Astrocyte (in vitro differentiated cells and primary cell): ENCODE results near the gene CPNE6. TPM values are rescaled to one million over a fixed set of nuclear protein-coding genes. Genes with fewer than 3 reads are reported as not detected.

Experiments
- DNase-seq: peaks from one replicate; pipeline ENCODE4 v3.0.0-alpha.2; 2010; ENCODE audit warnings: low read depth
- FAIRE-seq: peaks from 2 replicates; lab custom pipeline; 2011; peaks lifted over from hg19 to GRCh38; lab: Jason Lieb, UNC
- H2AFZ ChIP-seq: 2 replicates; pipeline ENCODE4 v1.6.0; 2012; ENCODE audit warnings: low read depth, low read length, inconsistent platforms
- H3K27ac ChIP-seq: 2 replicates; pipeline ENCODE4 v1.5.1; 2011; ENCODE audit warnings: low read depth, low read length, inconsistent platforms
- H3K27me3 ChIP-seq: 2 replicates; pipeline ENCODE4 v1.6.0; 2011; ENCODE audit warnings: low read length, inconsistent platforms; ENCODE audit not compliant: insufficient read depth
- H3K36me3 ChIP-seq: 2 replicates; pipeline ENCODE4 v1.5.1; 2011; ENCODE audit warnings: low read length, inconsistent platforms; ENCODE audit not compliant: insufficient read depth
- H3K4me1 ChIP-seq: 2 replicates; pipeline ENCODE4 v1.5.1; 2011; ENCODE audit warnings: low read length, inconsistent platforms; ENCODE audit not compliant: insufficient read depth
- H3K4me2 ChIP-seq: 2 replicates; pipeline ENCODE4 v1.6.0; 2012; ENCODE audit warnings: low read length, inconsistent platforms
- H3K4me3 ChIP-seq: 2 replicates; pipeline ENCODE4 v1.5.1; 2011; ENCODE audit warnings: low read depth, mild to moderate bottlenecking, low read length, inconsistent platforms; ENCODE audit not compliant: insufficient read depth
- H3K79me2 ChIP-seq: 2 replicates; pipeline ENCODE4 v1.6.0; 2012; ENCODE audit warnings: mild to moderate bottlenecking, low read length, inconsistent platforms; ENCODE audit not compliant: insufficient read depth
- H3K9ac ChIP-seq: 2 replicates; pipeline ENCODE4 v1.6.0; 2012; ENCODE audit warnings: mild to moderate bottlenecking, low read length, inconsistent platforms
- H3K9me3 ChIP-seq: 2 replicates; pipeline ENCODE4 v1.5.1; 2012; ENCODE audit warnings: low read depth, mild to moderate bottlenecking, low read length, inconsistent platforms; ENCODE audit not compliant: insufficient read depth
- H4K20me1 ChIP-seq: 2 replicates; pipeline ENCODE4 v1.6.0; 2012; ENCODE audit warnings: low read length, inconsistent platforms; ENCODE audit not compliant: insufficient read depth
- H3K27ac Mint-ChIP-seq: one replicate; pipeline ENCODE4 v1.8.0; 2021; ENCODE audit warnings: mild to moderate bottlenecking, mixed read lengths; ENCODE audit not compliant: unreplicated experiment
- H3K27me3 Mint-ChIP-seq: one replicate; pipeline ENCODE4 v1.8.0; 2021; ENCODE audit warnings: low read depth, mixed read lengths; ENCODE audit not compliant: unreplicated experiment
- H3K36me3 Mint-ChIP-seq: one replicate; pipeline ENCODE4 v1.8.0; 2021; ENCODE audit warnings: low read depth, mixed read lengths; ENCODE audit not compliant: unreplicated experiment
- H3K4me1 Mint-ChIP-seq: one replicate; pipeline ENCODE4 v1.8.0; 2021; ENCODE audit warnings: low read depth, mixed read lengths; ENCODE audit not compliant: unreplicated experiment
- H3K4me3 Mint-ChIP-seq: one replicate; pipeline ENCODE4 v1.8.0; 2021; ENCODE audit warnings: mild to moderate bottlenecking, moderate library complexity, mixed read lengths; ENCODE audit not compliant: unreplicated experiment
- H3K9me3 Mint-ChIP-seq: one replicate; pipeline ENCODE4 v1.8.0; 2021; ENCODE audit warnings: mild to moderate bottlenecking, mixed read lengths; ENCODE audit not compliant: unreplicated experiment
- CTCF ChIP-seq: IDR thresholded peaks from 2 replicates; pipeline ENCODE4 v1.5.1; 2011; ENCODE audit warnings: low read depth, mild to moderate bottlenecking, inconsistent platforms, low read length, moderate library complexity; ENCODE audit not compliant: insufficient read depth
- EZH2 ChIP-seq: IDR thresholded peaks from 2 replicates; pipeline ENCODE4 v1.6.1; 2012; ENCODE audit warnings: mild to moderate bottlenecking, low read length, inconsistent platforms; ENCODE audit not compliant: insufficient read depth
- total RNA-seq: library from RNA; stranded (reverse); gene quantifications from 2 replicates; pipeline ENCODE4 v1.2.1, GENCODE V29; 2021

Gene CPNE6
- total RNA-seq, 1 donor from 2014 or later: not detected

GRCh38 chr14:24122898-24123297 is 51.5 kb downstream of the CPNE6 start:
- FAIRE-seq (no peak), DNase-seq (no peak)
- H3K4me3 ChIP-seq: no peak overlapping the region
- H2AFZ ChIP-seq: no peak overlapping the region
- H3K27ac Mint-ChIP-seq: no peak overlapping the region
- H3K79me2 ChIP-seq: no peaks in the 10 kb centered on the region
- H3K4me1 ChIP-seq: no peaks in the 10 kb centered on the region
- H3K4me3 Mint-ChIP-seq: no peak overlapping the region
- H3K27ac ChIP-seq: no peak overlapping the region
- H4K20me1 ChIP-seq: no peaks in the 10 kb centered on the region
- H3K9ac ChIP-seq: no peak overlapping the region
- no peaks in the 10 kb centered on the region for H3K4me1 Mint-ChIP-seq
- H3K27me3 ChIP-seq: no peaks in the 10 kb centered on the region
- H3K9me3 Mint-ChIP-seq: no peaks in the 10 kb centered on the region
- H3K4me2 ChIP-seq: no peak overlapping the region
- no peaks in the 10 kb centered on the region for H3K27me3 Mint-ChIP-seq
- peaks cover 27% of the 10 kb centered on the region for H3K36me3 Mint-ChIP-seq
- H3K9me3 ChIP-seq: no peaks in the 10 kb centered on the region
- peaks cover 29% of the 10 kb centered on the region for H3K36me3 ChIP-seq
- TF ChIP-seq CTCF (no peak), EZH2 (no peak)

- H3K27ac Mint-ChIP-seq: no peak overlapping the region
- H3K4me1 Mint-ChIP-seq: no peaks in the 10 kb centered on the region
- H3K27me3 Mint-ChIP-seq: no peaks in the 10 kb centered on the region
- Histone ChIP-seq H3K9me3 (no peaks in the 10 kb centered on the region), H3K36me3 (peaks cover 21% of the 10 kb centered on the region), H2AFZ (no peak overlapping the region), H3K27ac (no peak overlapping the region), H3K79me2 (no peaks in the 10 kb centered on the region), H3K4me3 (no peak overlapping the region), H3K27me3 (no peaks in the 10 kb centered on the region), H3K9ac (no peak overlapping the region), H3K4me1 (no peaks in the 10 kb centered on the region), H4K20me1 (no peaks in the 10 kb centered on the region), H3K4me2 (no peak overlapping the region)
- FAIRE-seq (no peak), DNase-seq (no peak)
- no peak overlapping the region for H3K4me3 Mint-ChIP-seq
- TF ChIP-seq EZH2 (no peak), CTCF (no peak)
- peaks cover 24% of the 10 kb centered on the region for H3K36me3 Mint-ChIP-seq
- no peaks in the 10 kb centered on the region for H3K9me3 Mint-ChIP-seq
Measured at GRCh38 chr14:24123424-24124417, 52.4 kb downstream of the CPNE6 start.

- no peak overlapping the region for H3K27ac Mint-ChIP-seq
- peaks cover under 1% of the 10 kb centered on the region for H3K36me3 ChIP-seq
Measured at GRCh38 chr14:24126939-24127338, 55.6 kb downstream of the CPNE6 start.

More at GRCh38 chr14:24126939-24127338, 55.6 kb downstream of the CPNE6 start:
- H3K4me3 ChIP-seq: no peak overlapping the region
- H3K27me3 ChIP-seq: no peaks in the 10 kb centered on the region
- H3K4me1 ChIP-seq: no peaks in the 10 kb centered on the region
- DNase-seq (no peak), FAIRE-seq (no peak)
- peaks cover 13% of the 10 kb centered on the region for H3K36me3 Mint-ChIP-seq
- H3K9me3 Mint-ChIP-seq: no peaks in the 10 kb centered on the region
- peaks cover 6% of the 10 kb centered on the region for H3K27me3 Mint-ChIP-seq
- H3K4me3 Mint-ChIP-seq: no peak overlapping the region
- H3K4me1 Mint-ChIP-seq: peaks cover 2% of the 10 kb centered on the region
- no peak overlapping the region for H3K27ac ChIP-seq
- no peaks in the 10 kb centered on the region for H3K9me3 ChIP-seq
- no peak for TF ChIP-seq CTCF
- TF ChIP-seq EZH2: no peak
- no peak overlapping the region for H3K9ac ChIP-seq
- H3K79me2 ChIP-seq: no peaks in the 10 kb centered on the region
- no peak overlapping the region for H3K4me2 ChIP-seq
- no peaks in the 10 kb centered on the region for H4K20me1 ChIP-seq
- H2AFZ ChIP-seq: no peak overlapping the region
